ENCODE results near the gene SNRPA.
A peak's percentile ranks its signal among the peaks of the same experiment; 100 is the strongest.

The SNRPA gene

GRCh38 chr19:40714441-40715299 is 36.3 kb upstream of the SNRPA start:
- H3K36me3 ChIP-seq (ENCODE audit: control insufficient read depth, insufficient read depth, low read length, severe bottlenecking): peaks cover 7% of the 10 kb centered on the region
- H3K27me3 ChIP-seq (replicated peaks; ENCODE audit: control insufficient read depth, insufficient read depth, low read length): no peaks in the 10 kb centered on the region
- peak overlapping the region; percentile 98 for H3K4me3 ChIP-seq (ENCODE audit: low read length)
- peaks cover 16% of the 10 kb centered on the region for H3K4me1 ChIP-seq (ENCODE audit: control insufficient read depth, insufficient read depth, low read length)
- DNase-seq (ENCODE audit: low read depth): peak; percentile 96
- no peaks in the 10 kb centered on the region for H3K9me3 ChIP-seq (ENCODE audit: control insufficient read depth, low read length)
- peak overlapping the region; percentile 100 for H3K9ac ChIP-seq (ENCODE audit: low read length)

DNA sequence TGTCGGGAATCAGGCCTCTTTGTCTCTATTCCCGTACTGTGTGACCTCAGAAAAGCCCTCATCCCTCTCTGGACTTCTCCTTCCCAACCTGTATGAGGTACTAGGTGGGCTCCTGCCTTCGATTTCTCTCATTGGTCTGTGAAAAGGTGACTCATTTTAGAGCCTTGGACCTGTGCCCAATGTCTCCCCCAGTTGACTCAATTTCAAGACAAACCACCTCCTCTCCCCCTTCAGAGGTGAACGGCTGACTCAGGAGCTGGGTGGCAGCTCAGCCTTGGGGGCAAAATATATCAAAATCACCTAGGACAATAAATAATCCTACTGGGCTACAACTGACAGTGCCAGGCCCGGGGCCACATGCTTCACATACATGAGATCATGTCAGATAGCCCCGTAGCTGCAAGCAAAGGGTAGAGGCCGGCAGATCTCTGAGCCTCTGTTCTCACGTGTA is 34.9 kb upstream of the SNRPA start:
- Histone ChIP-seq H3K4me3 (ENCODE audit: low read length) (peak overlapping the region; percentile 98), H3K9ac (ENCODE audit: low read length) (peak overlapping the region; percentile 100), H3K36me3 (ENCODE audit: control insufficient read depth, insufficient read depth, low read length, severe bottlenecking) (peaks cover 4% of the 10 kb centered on the region), H3K4me1 (ENCODE audit: control insufficient read depth, insufficient read depth, low read length) (peaks cover 21% of the 10 kb centered on the region), H3K27me3 (replicated peaks; ENCODE audit: control insufficient read depth, insufficient read depth, low read length) (no peaks in the 10 kb centered on the region), H3K9me3 (ENCODE audit: control insufficient read depth, low read length) (no peaks in the 10 kb centered on the region)
- no peak for DNase-seq (ENCODE audit: low read depth)

DNA sequence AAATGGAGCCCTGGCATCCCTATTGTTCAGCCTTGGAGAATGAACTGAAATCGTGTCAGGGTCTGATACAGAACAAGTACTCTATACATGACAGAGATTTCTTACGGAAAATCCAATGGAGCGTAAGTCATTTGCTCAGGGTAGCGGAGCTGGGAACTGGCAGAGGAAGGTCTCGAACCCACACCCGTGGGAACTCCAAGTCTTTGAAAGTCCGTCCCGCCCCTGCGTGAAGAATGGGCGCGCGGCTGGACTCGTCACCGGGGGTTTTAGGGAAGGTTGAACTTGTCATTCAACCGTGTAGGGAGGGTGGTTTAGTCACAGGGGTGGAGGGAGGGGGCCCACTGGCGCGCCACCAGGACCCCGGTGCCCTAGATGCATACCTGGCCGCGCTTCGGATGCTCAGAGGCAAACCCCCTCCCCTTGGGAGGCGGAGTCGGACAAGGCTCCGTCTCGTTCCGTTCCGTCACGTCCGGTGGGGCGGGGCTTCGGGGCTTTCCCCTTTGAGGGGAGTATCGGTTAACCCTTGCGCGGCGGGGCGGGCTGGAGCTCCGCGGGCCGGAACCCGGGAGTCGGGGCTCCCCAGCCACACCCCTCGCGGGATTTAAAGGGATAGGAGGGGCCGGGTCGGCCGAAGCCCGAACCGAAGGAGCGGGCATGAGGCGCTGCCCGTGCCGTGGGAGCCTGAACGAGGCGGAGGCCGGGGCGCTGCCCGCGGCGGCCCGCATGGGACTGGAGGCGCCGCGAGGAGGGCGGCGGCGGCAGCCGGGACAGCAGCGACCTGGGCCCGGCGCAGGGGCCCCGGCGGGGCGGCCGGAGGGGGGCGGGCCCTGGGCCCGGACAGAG is 34.3 kb upstream of the SNRPA start, which contains the start of the genes COQ8B and ITPKC:
COQ8B (minus strand) TSS at position 405 of the 843 bp plus-strand sequence. CDS start 2,254 bp downstream, outside the sequence.
ITPKC (plus strand) TSS at position 631 of the 843 bp plus-strand sequence; CDS start at position 655, 24 bp downstream.
- peak within 1 kb of the TSS; percentile 100 for H3K9ac ChIP-seq (ENCODE audit: low read length)
- H3K27me3 ChIP-seq (replicated peaks; ENCODE audit: control insufficient read depth, insufficient read depth, low read length): no peaks in the 10 kb centered on the region
- H3K36me3 ChIP-seq (ENCODE audit: control insufficient read depth, insufficient read depth, low read length, severe bottlenecking): peaks cover 4% of the 10 kb centered on the region
- peak within 1 kb of the TSS; percentile 98 for H3K4me3 ChIP-seq (ENCODE audit: low read length)
- peaks cover 27% of the 10 kb centered on the region for H3K4me1 ChIP-seq (ENCODE audit: control insufficient read depth, insufficient read depth, low read length)
- H3K9me3 ChIP-seq (ENCODE audit: control insufficient read depth, low read length): no peaks in the 10 kb centered on the region
- peak; percentile 100 for DNase-seq (ENCODE audit: low read depth)

GRCh38 chr19:40717325-40717879 is 33.6 kb upstream of the SNRPA start:
- H3K36me3 ChIP-seq (ENCODE audit: control insufficient read depth, insufficient read depth, low read length, severe bottlenecking): peaks cover 9% of the 10 kb centered on the region

DNA sequence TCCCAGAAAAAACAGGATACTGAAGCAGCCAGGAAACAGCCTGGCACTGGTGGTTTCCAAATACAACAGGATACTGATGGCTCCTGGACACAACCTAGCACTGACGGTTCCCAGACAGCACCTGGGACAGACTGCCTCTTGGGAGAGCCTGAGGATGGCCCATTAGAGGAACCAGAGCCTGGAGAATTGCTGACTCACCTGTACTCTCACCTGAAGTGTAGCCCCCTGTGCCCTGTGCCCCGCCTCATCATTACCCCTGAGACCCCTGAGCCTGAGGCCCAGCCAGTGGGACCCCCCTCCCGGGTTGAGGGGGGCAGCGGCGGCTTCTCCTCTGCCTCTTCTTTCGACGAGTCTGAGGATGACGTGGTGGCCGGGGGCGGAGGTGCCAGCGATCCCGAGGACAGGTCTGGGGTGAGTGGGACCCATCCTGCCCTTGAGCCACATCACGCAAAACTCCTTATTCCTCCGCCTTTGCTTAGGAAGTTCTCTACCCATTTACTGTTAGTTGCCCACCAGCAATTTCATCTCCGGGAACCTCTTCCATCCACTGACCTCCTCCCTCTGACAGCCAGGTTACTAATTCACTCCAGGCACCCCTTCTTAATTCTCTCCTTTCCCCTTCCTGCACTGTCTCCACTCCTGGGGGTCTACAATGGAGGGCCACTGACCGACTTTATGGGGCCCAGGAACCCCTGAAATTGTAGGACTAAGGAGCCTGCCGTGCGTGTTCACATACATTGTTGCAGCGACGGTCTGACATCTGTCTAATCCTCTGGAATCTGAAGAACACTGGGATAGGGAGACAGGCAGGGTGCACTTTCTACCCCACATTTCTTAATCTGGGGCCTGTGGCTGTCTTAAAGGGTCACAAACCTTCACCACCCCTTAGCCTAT is 32.9 kb upstream of the SNRPA start:
- H3K9me3 ChIP-seq (ENCODE audit: control insufficient read depth, low read length): no peaks in the 10 kb centered on the region
- H3K4me3 ChIP-seq (ENCODE audit: low read length): peak overlapping the region; percentile 98
- DNase-seq (ENCODE audit: low read depth): peak; percentile 62
- H3K4me1 ChIP-seq (ENCODE audit: control insufficient read depth, insufficient read depth, low read length): peaks cover 38% of the 10 kb centered on the region
- peaks cover 7% of the 10 kb centered on the region for H3K36me3 ChIP-seq (ENCODE audit: control insufficient read depth, insufficient read depth, low read length, severe bottlenecking)
- H3K27me3 ChIP-seq (replicated peaks; ENCODE audit: control insufficient read depth, insufficient read depth, low read length): no peaks in the 10 kb centered on the region
- H3K9ac ChIP-seq (ENCODE audit: low read length): peak overlapping the region; percentile 100

More at GRCh38 chr19:40717325-40717879, 33.6 kb upstream of the SNRPA start:
- Histone ChIP-seq H3K4me3 (ENCODE audit: low read length) (peak overlapping the region; percentile 98), H3K9ac (ENCODE audit: low read length) (peak overlapping the region; percentile 100), H3K27me3 (replicated peaks; ENCODE audit: control insufficient read depth, insufficient read depth, low read length) (no peaks in the 10 kb centered on the region), H3K9me3 (ENCODE audit: control insufficient read depth, low read length) (no peaks in the 10 kb centered on the region), H3K4me1 (ENCODE audit: control insufficient read depth, insufficient read depth, low read length) (peaks cover 34% of the 10 kb centered on the region)
- no peak for DNase-seq (ENCODE audit: low read depth)

- Histone ChIP-seq H3K4me1 (ENCODE audit: control insufficient read depth, insufficient read depth, low read length) (peaks cover 39% of the 10 kb centered on the region), H3K9ac (ENCODE audit: low read length) (peak overlapping the region; percentile 100), H3K27me3 (replicated peaks; ENCODE audit: control insufficient read depth, insufficient read depth, low read length) (no peaks in the 10 kb centered on the region), H3K36me3 (ENCODE audit: control insufficient read depth, insufficient read depth, low read length, severe bottlenecking) (peaks cover 12% of the 10 kb centered on the region), H3K9me3 (ENCODE audit: control insufficient read depth, low read length) (no peaks in the 10 kb centered on the region), H3K4me3 (ENCODE audit: low read length) (peak overlapping the region; percentile 98)
- DNase-seq (ENCODE audit: low read depth): peak; percentile 75
Measured at GRCh38 chr19:40718774-40719391, 32.1 kb upstream of the SNRPA start.

- Histone ChIP-seq H3K4me1 (ENCODE audit: control insufficient read depth, insufficient read depth, low read length) (peaks cover 42% of the 10 kb centered on the region), H3K36me3 (ENCODE audit: control insufficient read depth, insufficient read depth, low read length, severe bottlenecking) (peaks cover 18% of the 10 kb centered on the region), H3K4me3 (ENCODE audit: low read length) (peak overlapping the region; percentile 98), H3K27me3 (replicated peaks; ENCODE audit: control insufficient read depth, insufficient read depth, low read length) (no peaks in the 10 kb centered on the region), H3K9ac (ENCODE audit: low read length) (peak overlapping the region; percentile 100), H3K9me3 (ENCODE audit: control insufficient read depth, low read length) (no peaks in the 10 kb centered on the region)
- DNase-seq (ENCODE audit: low read depth): no peak
Measured at GRCh38 chr19:40719414-40719894, 31.5 kb upstream of the SNRPA start.

DNA sequence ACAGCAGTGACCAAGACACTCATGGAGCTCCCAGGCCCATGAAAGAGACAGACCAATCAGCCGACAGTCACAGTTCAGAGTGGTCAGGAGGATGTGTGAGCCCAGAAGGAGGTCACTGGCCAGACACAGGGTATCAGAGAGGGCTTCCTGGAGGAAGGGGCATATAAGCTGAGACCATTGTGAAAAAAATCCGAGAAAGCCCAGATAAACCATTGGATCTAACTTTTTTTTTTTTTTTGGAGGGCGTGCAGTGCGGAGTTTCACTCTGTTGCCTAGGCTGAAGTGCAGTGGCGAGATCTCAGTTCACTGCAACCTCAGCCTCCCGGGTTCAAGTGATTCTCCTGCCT is 29.9 kb upstream of the SNRPA start:
- H3K4me3 ChIP-seq (ENCODE audit: low read length): peak overlapping the region; percentile 98
- DNase-seq (ENCODE audit: low read depth): no peak
- no peaks in the 10 kb centered on the region for H3K27me3 ChIP-seq (replicated peaks; ENCODE audit: control insufficient read depth, insufficient read depth, low read length)

GRCh38 chr19:40721936-40722661 is 28.9 kb upstream of the SNRPA start:
- no peaks in the 10 kb centered on the region for H3K27me3 ChIP-seq (replicated peaks; ENCODE audit: control insufficient read depth, insufficient read depth, low read length)
- H3K36me3 ChIP-seq (ENCODE audit: control insufficient read depth, insufficient read depth, low read length, severe bottlenecking): peaks cover 42% of the 10 kb centered on the region
- no peak for DNase-seq (ENCODE audit: low read depth)
- H3K9me3 ChIP-seq (ENCODE audit: control insufficient read depth, low read length): no peaks in the 10 kb centered on the region
- H3K4me1 ChIP-seq (ENCODE audit: control insufficient read depth, insufficient read depth, low read length): peaks cover 41% of the 10 kb centered on the region
- H3K9ac ChIP-seq (ENCODE audit: low read length): peak overlapping the region; percentile 100
- H3K4me3 ChIP-seq (ENCODE audit: low read length): peak overlapping the region; percentile 98

More for the DNA sequence above, 29.9 kb upstream of the SNRPA start:
- Histone ChIP-seq H3K9ac (ENCODE audit: low read length) (peak overlapping the region; percentile 100), H3K9me3 (ENCODE audit: control insufficient read depth, low read length) (no peaks in the 10 kb centered on the region), H3K36me3 (ENCODE audit: control insufficient read depth, insufficient read depth, low read length, severe bottlenecking) (peaks cover 34% of the 10 kb centered on the region), H3K4me1 (ENCODE audit: control insufficient read depth, insufficient read depth, low read length) (peaks cover 44% of the 10 kb centered on the region)

Data from adipocyte (in vitro differentiated cells).